Right renal pelvis (tissue), 4 donors: ENCODE results near the gene SLC16A2. TPM values are rescaled to one million over a fixed set of nuclear protein-coding genes. Genes with fewer than 3 reads are reported as not detected.
"Not testable (repeated sequence)": the region's sequence is repeated elsewhere in the genome, so short reads cannot be mapped to it uniquely, and the experiment has no call there.

Experiments
- DNase-seq, 4 donors: peaks; one replicate each; pipeline ENCODE4 v3.0.0-alpha.2; 2013; ENCODE audit warnings: low read depth in 4 of 4, low spot score in 3 of 4, missing footprints in 1 of 4
- polyA plus RNA-seq, 4 donors: library from polyadenylated mRNA; unstranded; fragments of 120-200 nt; gene quantifications; one replicate each; pipeline ENCODE4 v1.2.1, GENCODE V29; 2013; ENCODE audit not compliant: insufficient read length in 4 of 4

Gene SLC16A2
- polyA plus RNA-seq, 4 donors, result 29.8 to 34.2 (median 32.6) TPM

DNA sequence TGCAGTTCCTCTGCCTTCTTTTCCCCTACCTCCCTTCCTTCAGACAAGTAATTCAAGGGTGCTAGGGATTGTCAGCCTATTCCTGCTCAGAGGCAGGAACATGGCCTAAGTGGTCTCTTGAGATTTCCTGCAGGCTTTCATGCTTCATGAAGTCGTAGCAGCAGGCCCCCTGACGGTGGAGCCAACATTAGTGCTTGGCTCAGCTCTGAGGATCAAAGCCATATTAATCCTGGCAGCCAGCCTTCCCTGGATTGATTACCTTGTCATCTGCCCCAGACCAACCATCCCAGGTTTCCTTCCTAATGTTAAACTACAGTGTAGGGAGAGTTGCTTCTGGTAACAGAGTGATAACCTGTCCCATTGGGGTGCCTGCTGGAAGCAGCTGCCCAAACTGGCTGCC lies 84.1 kb downstream of the SLC16A2 start:
- no peak for DNase-seq

GRCh38 chrX:74506317-74507115 lies 85.2 kb downstream of the SLC16A2 start:
- no peak for DNase-seq

GRCh38 chrX:74507191-74507590 lies 85.9 kb downstream of the SLC16A2 start:
- DNase-seq, result no peak

GRCh38 chrX:74509989-74510388 lies 88.7 kb downstream of the SLC16A2 start:
- DNase-seq, result no peak

GRCh38 chrX:74510401-74510800 lies 89.1 kb downstream of the SLC16A2 start:
- no peak for DNase-seq

DNA sequence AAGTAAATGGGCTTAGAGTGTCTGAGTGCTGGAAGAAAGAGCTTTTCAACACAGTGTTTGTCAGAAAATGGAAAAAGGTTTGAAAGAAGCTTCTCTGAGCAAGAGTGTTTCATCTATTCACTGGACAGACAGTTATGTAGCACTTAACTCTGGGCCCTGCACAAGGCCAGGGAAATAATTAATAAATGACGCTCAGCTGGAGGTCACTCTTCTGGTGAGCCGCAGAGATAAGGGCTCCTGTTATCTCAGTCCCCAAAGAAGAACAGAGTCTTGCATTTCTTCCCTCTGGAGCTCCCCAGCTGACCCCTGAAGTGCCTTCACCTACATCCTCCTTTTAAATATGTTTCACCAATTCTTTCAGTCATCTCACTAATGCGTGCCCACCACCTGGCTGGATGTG lies 90.4 kb downstream of the SLC16A2 start:
- DNase-seq, result no peak

GRCh38 chrX:74514384-74514783 lies 93.1 kb downstream of the SLC16A2 start:
- no peak for DNase-seq

DNA sequence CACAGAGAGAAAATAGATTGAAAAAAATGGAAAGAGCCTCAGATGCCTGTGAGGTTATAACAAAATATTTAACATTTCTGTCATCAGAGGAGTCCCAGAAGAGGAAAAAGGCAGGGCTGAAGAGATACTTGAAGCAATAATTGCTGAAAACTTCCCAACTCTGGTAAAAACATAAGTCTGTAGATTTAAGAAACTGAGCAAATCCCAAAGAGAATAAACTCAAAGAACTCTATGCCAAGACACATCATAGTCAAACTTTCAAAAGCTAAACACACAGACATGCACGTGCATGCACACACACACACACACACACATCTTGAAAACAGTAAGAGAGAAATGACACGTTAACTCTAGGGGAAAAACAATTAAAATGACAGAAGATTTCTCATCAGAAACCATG lies 94.1 kb downstream of the SLC16A2 start:
- DNase-seq, result no peak

DNA sequence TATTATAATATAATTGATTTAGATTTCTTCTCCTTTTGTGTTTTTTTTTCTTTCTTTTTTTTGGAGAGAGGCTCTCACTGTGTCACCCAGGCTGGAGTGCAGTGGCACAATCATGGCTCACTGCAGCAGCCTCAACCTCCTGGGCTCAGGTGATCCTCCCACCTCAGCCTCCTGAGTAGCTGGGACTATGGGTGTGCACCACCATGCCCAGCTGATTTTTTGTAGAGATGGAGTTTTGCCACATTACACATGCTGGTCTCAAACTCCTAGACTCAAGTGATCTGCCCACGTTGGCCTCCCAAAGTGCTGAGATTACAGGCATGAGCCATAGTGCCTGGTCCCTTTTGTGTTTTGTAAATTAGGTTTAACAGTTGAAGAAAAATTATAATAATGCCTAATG lies 94.7 kb downstream of the SLC16A2 start:
- not testable (repeated sequence) for DNase-seq

GRCh38 chrX:74519870-74520269 lies 98.6 kb downstream of the SLC16A2 start:
- no peak for DNase-seq

DNA sequence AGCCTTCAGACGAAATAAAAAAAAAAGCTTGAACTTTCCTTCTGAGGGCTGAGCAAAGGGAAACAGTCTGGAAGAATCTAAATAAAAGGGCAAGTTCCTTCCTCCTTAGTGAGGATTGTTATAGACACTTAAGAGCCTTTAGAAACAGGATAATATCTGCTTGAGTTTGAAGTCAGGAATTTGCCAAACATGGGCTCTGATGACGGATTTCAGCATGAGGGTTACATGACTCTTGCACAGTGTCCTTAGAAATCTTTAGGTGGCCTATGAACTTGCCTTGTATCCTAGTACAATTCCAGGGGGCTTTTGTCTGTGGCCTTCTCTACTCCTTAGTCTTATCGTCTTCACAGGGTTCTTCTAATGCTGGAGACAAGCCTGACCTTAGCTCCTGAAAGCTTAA lies 99.0 kb downstream of the SLC16A2 start:
- DNase-seq, result no peak

DNA sequence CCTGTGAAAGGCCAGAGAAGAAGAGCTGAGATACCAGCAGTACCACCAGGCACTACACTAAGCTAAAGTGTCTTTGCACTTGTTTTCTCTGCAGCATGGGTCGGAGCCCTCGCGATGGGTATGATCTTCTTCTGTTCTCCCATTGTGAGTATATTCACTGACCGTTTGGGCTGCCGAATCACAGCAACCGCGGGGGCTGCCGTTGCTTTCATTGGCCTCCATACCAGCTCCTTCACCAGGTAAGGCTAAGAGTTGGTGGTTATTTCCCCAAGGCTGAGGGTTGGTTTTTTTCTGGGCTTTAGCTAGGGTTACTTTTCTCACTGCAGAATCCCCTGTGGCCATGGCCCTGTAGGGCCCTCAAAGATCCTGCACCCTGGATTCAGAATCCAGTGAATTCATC lies 99.6 kb downstream of the SLC16A2 start:
- no peak for DNase-seq

DNA sequence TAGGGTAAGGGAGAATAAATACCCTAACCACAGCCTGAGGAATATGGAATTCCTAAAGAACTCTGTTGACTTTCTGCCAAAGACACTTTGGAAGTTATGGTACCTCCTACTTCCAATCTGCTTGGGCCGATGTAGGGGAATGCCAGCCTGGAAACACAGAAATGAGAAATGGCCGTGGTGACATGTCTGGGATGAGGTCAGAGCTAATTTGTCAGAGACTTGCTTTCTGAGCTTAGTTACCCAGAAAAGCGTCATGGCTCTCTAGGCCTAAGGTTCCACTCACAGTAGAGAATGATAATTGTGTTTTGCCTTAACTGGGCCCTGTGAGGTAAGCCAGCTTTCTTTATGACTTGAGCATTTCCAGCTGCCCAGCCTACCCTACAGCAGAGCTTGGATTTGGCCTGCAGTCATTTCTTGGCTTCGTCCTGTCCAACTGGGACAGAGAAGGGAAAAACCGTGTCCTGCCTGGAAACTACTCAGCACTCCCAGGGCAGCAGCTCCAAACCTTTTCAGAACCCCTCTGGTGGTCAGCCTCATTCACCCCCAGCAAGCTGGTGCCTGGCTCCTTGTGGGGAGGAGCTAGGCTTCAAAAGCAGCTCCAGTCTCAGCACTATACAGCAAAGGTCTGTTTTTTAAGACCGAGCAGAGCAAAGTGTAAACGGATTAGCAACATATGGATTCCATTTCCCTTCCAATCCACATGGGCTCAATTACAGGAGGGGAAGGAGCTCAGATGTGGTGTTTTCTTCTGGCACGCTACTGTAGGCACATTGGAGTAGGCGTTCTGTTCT lies 100.9 kb downstream of the SLC16A2 start:
- DNase-seq, result no peak

DNA sequence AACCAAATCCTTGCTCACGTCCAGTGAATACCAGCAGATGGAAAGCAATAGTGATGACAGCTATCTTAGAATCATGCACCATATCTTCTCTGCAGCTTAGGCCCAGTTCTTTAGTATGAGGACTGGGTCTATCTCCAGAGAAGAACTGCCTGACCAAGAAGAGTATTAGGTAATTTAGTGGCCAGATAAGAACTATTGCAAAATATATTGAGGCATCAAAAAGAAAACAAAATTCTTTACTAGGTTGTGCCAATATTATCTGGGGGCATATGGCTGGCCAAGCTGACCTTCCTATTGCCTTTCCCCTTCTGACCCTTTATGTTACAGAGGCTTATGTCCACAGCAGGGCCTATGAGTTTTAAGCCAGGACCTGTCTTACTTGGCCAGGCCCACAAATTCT lies 101.9 kb downstream of the SLC16A2 start:
- DNase-seq, result no peak

DNA sequence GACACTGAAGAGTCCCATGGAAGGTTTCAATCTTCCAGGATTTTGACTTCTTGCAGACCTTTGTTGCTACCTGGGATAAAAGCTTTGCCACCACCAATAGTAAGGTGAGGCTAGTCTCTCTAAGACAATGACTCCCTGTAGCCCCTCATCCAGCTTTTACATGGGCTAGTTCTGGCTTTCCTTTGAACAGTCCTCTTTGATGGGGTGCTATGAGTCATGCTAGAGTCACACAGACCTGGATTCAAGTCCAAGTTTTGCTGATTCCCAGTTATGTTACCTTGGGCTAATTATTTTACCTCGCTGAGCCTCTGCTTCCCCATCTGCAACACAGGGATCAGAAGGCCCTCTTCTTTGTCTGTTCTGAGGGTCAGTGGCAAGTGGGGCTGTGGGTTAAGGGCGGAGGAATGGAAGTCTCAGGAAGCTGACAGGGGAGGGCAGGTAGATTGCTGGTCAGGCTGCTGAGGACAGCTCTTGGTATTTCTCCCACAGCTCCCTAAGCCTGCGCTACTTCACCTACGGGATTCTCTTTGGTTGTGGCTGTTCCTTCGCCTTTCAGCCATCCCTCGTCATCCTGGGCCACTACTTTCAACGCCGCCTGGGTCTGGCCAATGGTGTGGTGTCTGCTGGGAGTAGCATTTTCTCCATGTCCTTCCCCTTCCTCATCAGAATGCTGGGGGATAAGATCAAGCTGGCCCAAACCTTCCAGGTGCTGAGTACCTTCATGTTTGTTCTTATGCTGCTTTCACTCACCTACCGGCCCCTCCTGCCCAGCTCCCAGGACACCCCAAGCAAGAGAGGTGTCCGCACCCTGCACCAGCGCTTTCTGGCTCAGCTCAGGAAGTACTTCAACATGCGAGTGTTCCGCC lies 102.8 kb downstream of the SLC16A2 start:
- no peak for DNase-seq

- DNase-seq, result no peak
Measured at GRCh38 chrX:74525116-74525515, 103.8 kb downstream of the SLC16A2 start.

DNA sequence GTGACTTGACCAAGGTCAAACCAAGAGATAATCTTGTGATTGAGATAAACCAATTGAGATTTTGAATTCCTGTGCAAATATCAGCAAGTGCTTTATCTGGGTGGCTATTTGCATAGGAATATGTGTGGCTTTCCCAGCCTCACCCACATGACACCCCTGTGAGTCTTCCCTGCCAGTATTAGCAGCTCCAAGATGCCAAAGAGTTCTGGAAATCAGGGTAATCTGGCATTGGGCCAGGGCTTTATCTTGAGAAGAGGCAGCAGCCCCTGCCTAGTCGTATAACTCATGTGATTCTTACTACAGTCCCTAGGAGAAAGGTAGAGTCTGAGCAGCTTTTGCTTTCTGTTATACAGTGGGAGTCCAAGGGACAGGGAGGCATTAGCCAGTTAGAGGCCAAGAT lies 105.5 kb downstream of the SLC16A2 start:
- no peak for DNase-seq

- DNase-seq, result no peak
Measured at GRCh38 chrX:74527350-74527749, 106.1 kb downstream of the SLC16A2 start.

- no peak for DNase-seq
Measured at GRCh38 chrX:74529311-74529710, 108.0 kb downstream of the SLC16A2 start.

DNA sequence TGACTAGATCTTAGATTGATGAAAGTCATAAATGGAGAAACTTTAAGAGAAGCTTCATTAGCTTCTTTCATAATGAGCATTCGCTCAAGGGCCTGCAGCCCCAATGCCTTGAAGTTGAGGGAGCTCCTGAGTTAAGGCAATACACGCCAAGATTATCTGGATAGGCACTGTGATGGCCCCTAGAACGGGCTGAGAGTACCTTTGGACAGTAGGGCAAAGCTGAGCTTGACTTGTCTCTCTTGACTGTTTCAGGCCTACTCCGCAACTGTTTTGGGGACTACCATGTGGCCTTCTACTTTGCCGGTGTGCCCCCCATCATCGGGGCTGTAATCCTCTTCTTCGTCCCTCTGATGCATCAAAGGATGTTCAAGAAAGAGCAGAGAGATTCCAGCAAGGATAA lies 109.8 kb downstream of the SLC16A2 start:
- DNase-seq, result no peak

DNA sequence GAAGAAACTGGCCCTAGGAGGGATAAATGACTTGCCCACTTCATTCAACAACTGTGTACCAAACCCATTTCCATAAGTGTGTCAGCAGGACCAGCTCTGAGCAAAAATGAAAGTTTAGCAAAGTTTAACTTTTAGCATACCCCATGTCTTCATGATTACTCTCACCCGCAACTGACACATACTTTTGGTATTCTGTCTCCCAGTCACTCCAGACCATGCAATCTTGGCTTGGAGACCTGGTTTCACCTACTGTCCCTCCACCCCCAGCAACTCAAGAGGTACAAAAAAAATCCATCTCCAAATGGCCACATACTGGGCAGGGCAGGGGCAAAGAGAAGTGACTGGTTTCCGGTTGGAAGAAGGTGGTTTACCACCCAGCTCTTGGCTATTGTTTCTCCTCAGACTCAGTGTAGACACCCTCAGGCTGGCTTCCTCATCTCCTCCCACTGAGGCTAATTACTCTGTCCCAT lies 113.3 kb downstream of the SLC16A2 start:
- no peak for DNase-seq
